IPS-18c (cell line): ENCODE data around the gene SPATC1L.

Experiments used
- H3K4me3 ChIP-seq: 2 replicates; pipeline ENCODE4 v1.7.0; 2013; ENCODE audit warnings: low read depth, mild to moderate bottlenecking, low read length, moderate library complexity; ENCODE audit not compliant: insufficient read depth
- H3K9me3 ChIP-seq: one replicate; pipeline ENCODE4 v1.6.1; 2013; ENCODE audit warnings: mild to moderate bottlenecking, low read length, moderate library complexity; ENCODE audit not compliant: control insufficient read depth, insufficient read depth

The SPATC1L gene

GRCh38 chr21:46158666-46159300 is 25.5 kb downstream of the SPATC1L start:
- Histone ChIP-seq H3K9me3 (peaks cover 7% of the 10 kb centered on the region), H3K4me3 (no peak overlapping the region)

GRCh38 chr21:46157987-46158451 is 26.2 kb downstream of the SPATC1L start:
- Histone ChIP-seq H3K9me3 (peaks cover 7% of the 10 kb centered on the region), H3K4me3 (no peak overlapping the region)

DNA sequence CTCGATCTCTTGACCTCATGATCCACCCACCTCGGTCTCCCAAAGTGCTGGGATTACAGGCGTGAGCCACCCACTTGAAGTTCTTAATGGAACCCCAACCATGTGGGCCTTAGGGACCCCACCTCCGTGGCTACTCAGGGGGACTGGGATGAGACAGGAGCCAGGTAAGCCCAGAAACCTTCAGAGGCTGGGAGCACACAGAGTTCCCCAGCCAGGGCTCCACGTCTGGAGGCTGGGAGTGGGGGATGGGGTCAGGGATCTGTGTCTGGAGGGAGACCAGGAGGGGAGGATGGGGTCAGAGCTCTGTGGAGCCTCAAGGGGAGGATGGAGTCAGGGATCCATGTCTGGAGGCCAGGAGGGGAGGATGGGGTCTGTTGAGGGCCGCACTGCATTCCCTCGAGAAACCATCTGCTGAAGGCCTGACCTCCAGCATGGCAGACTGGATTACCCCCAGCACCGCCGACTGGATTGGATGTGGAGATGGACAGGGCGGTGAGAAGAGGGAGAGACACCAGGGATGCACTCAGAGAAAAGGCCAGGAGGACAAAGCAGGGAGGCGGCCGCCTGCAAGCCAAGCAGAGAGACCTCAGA is 26.8 kb downstream of the SPATC1L start:
- Histone ChIP-seq H3K4me3 (no peak overlapping the region), H3K9me3 (peaks cover 7% of the 10 kb centered on the region)

GRCh38 chr21:46156678-46157077 is 27.6 kb downstream of the SPATC1L start:
- no peak overlapping the region for H3K4me3 ChIP-seq
- H3K9me3 ChIP-seq: peaks cover 7% of the 10 kb centered on the region

GRCh38 chr21:46156378-46156645 is 27.9 kb downstream of the SPATC1L start:
- Histone ChIP-seq H3K4me3 (no peak overlapping the region), H3K9me3 (peaks cover 3% of the 10 kb centered on the region)

DNA sequence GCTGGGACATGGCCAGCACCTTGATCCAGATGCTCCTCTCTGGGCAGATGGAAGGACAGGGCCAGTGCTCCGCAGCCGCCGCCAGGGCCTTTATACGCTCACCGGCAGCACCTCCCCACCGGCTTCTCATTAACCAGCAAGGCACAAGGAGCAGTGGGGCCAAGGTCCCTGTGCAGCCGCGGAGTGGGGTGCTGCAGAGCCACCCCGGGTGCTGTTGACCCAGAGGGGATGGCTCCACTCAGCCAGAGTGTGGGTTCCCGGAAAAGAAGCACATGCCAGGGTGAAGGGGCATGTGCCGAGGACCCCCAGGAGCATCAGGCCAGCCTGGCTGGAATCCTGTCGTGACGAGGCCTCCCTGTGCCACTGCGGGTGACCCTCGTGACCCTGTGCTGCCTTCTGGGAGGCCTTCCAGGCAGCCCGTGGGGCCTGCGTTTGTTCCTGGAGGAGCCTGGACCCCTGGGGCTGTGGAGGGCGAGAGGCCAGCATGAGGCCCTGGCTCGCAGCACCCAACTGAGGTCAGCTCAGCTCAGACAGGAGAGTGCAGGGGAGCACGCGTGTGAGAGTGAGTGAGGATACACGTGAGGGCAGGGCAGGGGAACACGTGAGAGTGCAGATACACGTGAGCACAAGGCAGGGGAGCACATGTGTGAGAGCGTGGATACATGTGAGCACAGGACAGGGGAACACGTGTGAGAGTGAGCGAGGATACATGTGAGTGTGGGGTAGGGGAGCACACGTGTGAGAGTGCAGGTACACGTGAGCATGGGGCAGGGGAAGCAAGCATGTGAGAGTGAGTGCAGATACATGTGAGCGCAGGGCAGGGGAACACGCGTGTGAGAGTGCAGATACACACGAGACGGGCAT is 28.5 kb downstream of the SPATC1L start, which contains the start of gene FTCD:
Gene FTCD, minus strand, starts transcription at position 66 of the 864 bp plus-strand sequence. Its CDS starts 56 bp downstream, at position 10.
- no peak within 1 kb of the TSS for H3K4me3 ChIP-seq
- H3K9me3 ChIP-seq: no peaks in the 10 kb centered on the region

- H3K9me3 ChIP-seq: no peaks in the 10 kb centered on the region
- H3K4me3 ChIP-seq: no peak overlapping the region
Observed at GRCh38 chr21:46154955-46155513, 29.2 kb downstream of the SPATC1L start.

GRCh38 chr21:46154155-46154954 is 29.9 kb downstream of the SPATC1L start:
- Histone ChIP-seq H3K4me3 (no peak overlapping the region), H3K9me3 (no peaks in the 10 kb centered on the region)

DNA sequence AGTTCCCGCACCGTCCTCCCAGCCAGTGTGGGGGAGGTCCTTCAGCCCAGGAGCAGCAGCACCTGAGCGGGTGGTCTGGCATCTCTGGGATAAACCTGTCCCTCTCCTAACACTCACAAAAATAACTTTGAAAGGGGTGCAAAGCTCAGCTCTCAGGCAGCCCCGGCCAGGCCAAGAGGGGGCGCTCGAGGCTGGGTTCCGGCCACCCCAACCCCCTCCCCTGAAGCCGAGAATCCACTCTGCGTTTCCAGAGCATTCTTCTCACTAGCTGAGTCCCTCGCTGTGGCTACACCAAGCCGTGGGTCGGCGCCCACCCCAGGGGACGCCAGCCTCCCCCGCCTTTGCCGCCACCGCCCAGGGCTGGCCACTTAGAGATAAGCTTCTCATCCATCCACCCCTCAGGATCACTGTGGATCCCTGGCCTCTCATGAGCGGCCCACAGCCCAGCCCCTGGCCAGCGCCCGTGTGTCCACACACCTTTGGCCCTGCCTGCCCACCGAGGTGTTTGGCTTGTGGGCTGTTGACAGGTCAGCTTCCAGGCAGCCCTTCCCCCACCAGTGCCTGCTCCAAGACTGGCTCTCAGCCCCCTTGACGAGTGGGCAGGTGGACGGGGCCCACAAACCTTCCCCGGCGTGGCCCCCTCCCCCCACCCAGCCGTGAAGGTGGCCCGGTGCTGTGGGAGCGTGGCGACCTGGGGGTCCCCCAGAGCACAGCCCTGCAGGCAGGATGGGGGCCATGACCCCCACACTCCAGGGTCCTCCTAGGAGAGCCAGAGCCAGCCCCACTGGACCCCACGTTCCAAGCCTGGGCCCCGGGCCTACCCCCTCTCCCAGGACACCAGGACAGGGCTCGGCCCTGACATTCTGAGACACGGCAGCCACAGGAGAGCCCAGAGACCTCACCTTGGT is 30.8 kb downstream of the SPATC1L start:
- no peaks in the 10 kb centered on the region for H3K9me3 ChIP-seq
- no peak overlapping the region for H3K4me3 ChIP-seq

- no peak overlapping the region for H3K4me3 ChIP-seq
Observed at GRCh38 chr21:46152927-46153246, 31.4 kb downstream of the SPATC1L start.

DNA sequence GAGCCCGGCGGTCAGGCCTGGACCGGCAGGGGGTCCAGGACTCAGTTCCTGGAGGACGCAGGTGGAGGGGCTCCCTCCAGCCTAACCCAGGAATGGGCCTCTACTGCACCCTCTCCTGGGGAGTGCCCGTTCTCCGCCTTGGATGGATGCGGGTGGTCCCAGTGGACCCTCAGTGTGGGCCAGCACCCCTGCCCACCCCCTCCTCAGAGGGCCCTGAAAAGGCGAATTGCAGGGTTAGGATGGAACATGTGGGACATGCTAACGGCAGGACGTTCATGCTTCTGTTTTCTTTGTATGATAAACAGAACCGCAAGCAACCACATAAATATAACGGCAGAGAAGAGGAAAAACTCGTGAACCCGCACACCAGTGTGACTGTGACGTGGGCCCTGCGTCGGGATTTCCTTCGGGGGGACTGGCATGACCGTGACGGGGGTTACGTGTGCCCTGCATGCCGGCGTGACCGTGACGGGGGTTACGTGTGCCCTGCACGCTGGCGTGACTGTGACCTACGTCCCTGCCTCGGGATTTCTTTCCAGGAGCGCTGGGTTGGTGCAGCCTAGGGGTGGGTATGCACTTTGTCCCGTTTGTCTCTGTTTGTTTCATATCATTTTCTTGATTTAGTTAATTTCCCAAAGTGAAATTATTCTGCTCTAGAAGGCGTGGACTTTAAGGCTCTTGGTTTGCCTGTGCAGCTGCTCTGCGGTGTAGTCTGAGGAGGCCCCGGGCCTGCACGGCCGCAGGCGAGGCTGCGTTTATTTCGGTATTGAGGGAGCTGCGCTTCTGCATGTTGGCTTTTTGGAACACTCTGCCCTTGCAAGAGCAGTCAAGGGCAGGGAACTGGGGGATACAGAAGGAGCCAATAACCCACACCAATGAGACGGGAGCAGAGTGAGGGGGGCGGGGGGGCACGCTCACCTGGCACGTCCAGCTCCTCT is 32.0 kb downstream of the SPATC1L start:
- Histone ChIP-seq H3K9me3 (no peaks in the 10 kb centered on the region), H3K4me3 (no peak overlapping the region; the same call in 1 of the 2 replicates)

More at GRCh38 chr21:46152927-46153246, 31.4 kb downstream of the SPATC1L start:
- no peaks in the 10 kb centered on the region for H3K9me3 ChIP-seq

DNA sequence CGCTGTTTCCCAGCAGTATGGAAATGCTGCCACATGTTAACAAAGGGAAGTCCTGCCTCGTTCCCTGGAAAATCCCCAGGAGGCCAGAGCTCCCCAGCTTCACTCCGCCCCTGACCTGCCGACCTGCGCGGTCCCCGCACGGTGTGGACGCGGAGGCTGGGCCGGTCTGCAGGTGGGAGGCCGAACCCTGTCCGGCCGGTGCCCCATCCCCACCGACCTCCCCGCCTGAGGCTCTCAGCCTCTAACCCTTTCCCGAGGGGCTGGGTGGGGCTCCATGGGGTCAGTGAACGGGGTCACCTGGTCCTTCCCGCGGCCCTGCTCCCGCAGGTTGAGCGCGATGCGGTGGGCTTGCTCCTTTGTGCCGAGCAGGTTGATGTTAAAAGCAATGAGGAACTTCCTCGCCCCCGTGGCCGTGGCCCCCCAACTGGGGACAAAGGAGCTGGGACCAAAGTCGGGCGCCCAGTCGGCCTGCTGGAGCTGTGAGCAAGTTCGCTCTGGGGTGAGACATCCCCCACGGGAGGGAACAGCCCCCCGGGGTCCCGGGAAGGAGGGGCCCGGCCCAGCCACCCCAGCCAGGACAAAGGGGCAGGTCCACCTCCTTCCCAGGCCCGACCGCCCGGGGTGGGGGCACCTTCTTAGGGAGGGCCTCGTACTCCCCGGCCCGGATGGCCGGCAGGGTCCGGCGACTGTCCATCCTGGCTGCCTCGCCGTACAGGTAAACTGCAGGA is 32.8 kb downstream of the SPATC1L start:
- no peaks in the 10 kb centered on the region for H3K9me3 ChIP-seq
- H3K4me3 ChIP-seq: no peak overlapping the region

DNA sequence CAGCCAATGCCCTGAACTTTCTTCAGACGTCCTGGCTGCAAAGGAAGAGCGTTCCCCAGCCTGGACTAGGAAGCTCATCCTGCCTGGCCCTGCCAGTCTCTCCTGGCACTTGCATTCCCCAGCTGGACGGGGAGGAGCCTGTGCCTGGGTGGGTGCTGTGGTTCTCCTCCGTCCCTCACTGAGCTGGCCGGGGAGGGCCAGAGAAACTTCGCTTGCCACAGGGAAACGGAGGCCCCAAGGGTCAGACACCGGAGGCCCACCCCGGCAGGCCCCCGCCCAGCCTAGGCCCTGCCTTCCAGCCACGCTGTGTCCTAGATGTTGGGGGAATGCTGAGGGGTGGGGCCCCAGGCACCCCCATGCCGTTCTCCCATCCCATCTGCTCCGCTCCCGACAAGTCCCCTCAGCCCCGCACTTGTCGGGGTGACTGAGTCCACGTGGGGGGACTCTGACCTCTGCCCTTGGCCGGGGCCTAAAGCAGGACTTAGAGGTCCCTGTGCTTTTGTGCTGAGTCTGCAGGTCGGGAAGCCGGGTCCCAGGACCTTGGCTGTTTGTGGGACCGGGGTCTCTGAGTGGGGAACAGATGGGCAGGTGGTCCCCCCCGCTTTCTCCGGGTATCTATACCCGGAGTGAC is 33.7 kb downstream of the SPATC1L start:
- Histone ChIP-seq H3K9me3 (no peaks in the 10 kb centered on the region), H3K4me3 (no peak overlapping the region)

- no peak overlapping the region for H3K4me3 ChIP-seq
- no peaks in the 10 kb centered on the region for H3K9me3 ChIP-seq
Observed at GRCh38 chr21:46150073-46150472, 34.2 kb downstream of the SPATC1L start.
